NB4 (cell line): ENCODE data around the gene FEM1B.

Source experiments
- CTCF ChIP-seq: IDR thresholded peaks from one replicate; pipeline ENCODE4 v1.5.1; 2012; ENCODE audit warnings: low read depth, low read length
- MAX ChIP-seq: IDR thresholded peaks from 2 replicates; pipeline ENCODE4 v1.6.1; 2011; ENCODE audit warnings: low read depth, low read length
- MYC ChIP-seq: IDR thresholded peaks from 2 replicates; pipeline ENCODE4 v1.6.1; 2011; ENCODE audit warnings: low read depth, low read length
- POLR2A ChIP-seq: IDR thresholded peaks from 2 replicates; pipeline ENCODE4 v1.6.1; 2011; ENCODE audit warnings: mild to moderate bottlenecking; ENCODE audit not compliant: insufficient read length; ENCODE audit errors: extremely low read depth

- TF ChIP-seq CTCF (no peak), MAX (no peak), POLR2A (no peak), MYC (no peak)
Observed at GRCh38 chr15:68321229-68321628, 43.7 kb downstream of the FEM1B start.
